ENCODE results near the gene NOS1AP.

DNA sequence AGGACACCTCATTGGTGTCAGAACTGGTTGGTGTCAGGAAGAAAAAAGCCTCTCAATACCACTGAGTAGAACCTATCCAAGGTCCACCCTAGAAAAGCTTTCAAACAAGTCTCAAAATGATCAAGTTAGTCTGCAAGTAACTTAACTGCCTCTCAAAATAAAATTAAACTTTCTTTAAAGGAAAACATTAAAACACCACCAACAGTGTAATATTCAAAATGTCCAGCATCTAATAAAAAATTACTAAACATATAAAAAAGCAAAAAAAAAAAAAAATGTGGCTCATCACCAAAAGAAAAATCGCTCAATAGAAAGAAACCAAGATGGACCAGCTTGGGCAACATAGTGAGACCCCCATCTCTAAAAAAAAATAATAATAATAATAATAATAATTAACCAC is 27.1 kb upstream of the NOS1AP start:
- TF ChIP-seq, protein P1, sequence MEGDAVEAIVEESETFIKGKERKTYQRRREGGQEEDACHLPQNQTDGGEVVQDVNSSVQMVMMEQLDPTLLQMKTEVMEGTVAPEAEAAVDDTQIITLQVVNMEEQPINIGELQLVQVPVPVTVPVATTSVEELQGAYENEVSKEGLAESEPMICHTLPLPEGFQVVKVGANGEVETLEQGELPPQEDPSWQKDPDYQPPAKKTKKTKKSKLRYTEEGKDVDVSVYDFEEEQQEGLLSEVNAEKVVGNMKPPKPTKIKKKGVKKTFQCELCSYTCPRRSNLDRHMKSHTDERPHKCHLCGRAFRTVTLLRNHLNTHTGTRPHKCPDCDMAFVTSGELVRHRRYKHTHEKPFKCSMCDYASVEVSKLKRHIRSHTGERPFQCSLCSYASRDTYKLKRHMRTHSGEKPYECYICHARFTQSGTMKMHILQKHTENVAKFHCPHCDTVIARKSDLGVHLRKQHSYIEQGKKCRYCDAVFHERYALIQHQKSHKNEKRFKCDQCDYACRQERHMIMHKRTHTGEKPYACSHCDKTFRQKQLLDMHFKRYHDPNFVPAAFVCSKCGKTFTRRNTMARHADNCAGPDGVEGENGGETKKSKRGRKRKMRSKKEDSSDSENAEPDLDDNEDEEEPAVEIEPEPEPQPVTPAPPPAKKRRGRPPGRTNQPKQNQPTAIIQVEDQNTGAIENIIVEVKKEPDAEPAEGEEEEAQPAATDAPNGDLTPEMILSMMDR (conservative IDR thresholded peaks at IDR 0.05 in 1 of 2, IDR thresholded peaks at IDR 0.05 in 1 of 2; ENCODE audit: extremely low read depth in 1 of 2, insufficient read depth in 1 of 2, low read depth in 1 of 2, low read length in 2 of 2), result no peak
- TF ChIP-seq EZH2 (IDR thresholded peaks at IDR 0.05; ENCODE audit: borderline replicate concordance, low read length), result no peak
